Activated gamma-delta T cell (primary cell): ENCODE results near the gene PDE4B.

Experiments used
- DNase-seq: peaks from one replicate; lab custom pipeline; 2025; lab: John Stamatoyannopoulos, UW

PDE4B gene

GRCh38 chr1:65882076-65882475 lies 89.4 kb downstream of the PDE4B start:
- DNase-seq: no peak

GRCh38 chr1:65889441-65889840 lies 96.7 kb downstream of the PDE4B start:
- no peak for DNase-seq

- no peak for DNase-seq
These were observed 97.6 kb downstream of the PDE4B start for GRCh38 chr1:65890201-65890843.

GRCh38 chr1:65894738-65895605 lies 102.3 kb downstream of the PDE4B start:
- DNase-seq: no peak

GRCh38 chr1:65896721-65897120 lies 104.0 kb downstream of the PDE4B start:
- DNase-seq: no peak

GRCh38 chr1:65897485-65897884 lies 104.8 kb downstream of the PDE4B start:
- DNase-seq: no peak

GRCh38 chr1:65904681-65905083 lies 112.0 kb downstream of the PDE4B start:
- DNase-seq: no peak

- no peak for DNase-seq
These were observed 117.7 kb downstream of the PDE4B start for GRCh38 chr1:65910432-65910831.

- no peak for DNase-seq
These were observed 119.0 kb downstream of the PDE4B start for GRCh38 chr1:65911679-65912078.

- no peak for DNase-seq
These were observed 125.9 kb downstream of the PDE4B start for GRCh38 chr1:65918564-65918963.

GRCh38 chr1:65921446-65921845 lies 128.8 kb downstream of the PDE4B start:
- no peak for DNase-seq

- no peak for DNase-seq
These were observed 131.8 kb downstream of the PDE4B start for GRCh38 chr1:65924471-65924870.

GRCh38 chr1:65938506-65938905 lies 145.8 kb downstream of the PDE4B start:
- no peak for DNase-seq

GRCh38 chr1:65939191-65939590 lies 146.5 kb downstream of the PDE4B start:
- no peak for DNase-seq

- no peak for DNase-seq
These were observed 146.9 kb downstream of the PDE4B start for GRCh38 chr1:65939636-65940035.

GRCh38 chr1:65940126-65940525 lies 147.4 kb downstream of the PDE4B start:
- DNase-seq: no peak

- DNase-seq: no peak
These were observed 149.8 kb downstream of the PDE4B start for GRCh38 chr1:65942476-65942875.

- no peak for DNase-seq
These were observed 153.7 kb downstream of the PDE4B start for GRCh38 chr1:65946376-65946775.

- DNase-seq: no peak
These were observed 154.3 kb downstream of the PDE4B start for GRCh38 chr1:65946960-65947359.

GRCh38 chr1:65948609-65949229 lies 156.0 kb downstream of the PDE4B start:
- DNase-seq: no peak

GRCh38 chr1:65949230-65949626 lies 156.5 kb downstream of the PDE4B start:
- no peak for DNase-seq

GRCh38 chr1:65949933-65950332 lies 157.2 kb downstream of the PDE4B start:
- DNase-seq: no peak

GRCh38 chr1:65952696-65953095 lies 160.0 kb downstream of the PDE4B start:
- no peak for DNase-seq
